ENCODE results near the gene TOP2A.

- TF ChIP-seq EP300 (IDR thresholded peaks at IDR 0.05) (no peak), POLR2A (IDR thresholded peaks at IDR 0.05) (no peak), POLR2AphosphoS5 (IDR thresholded peaks at IDR 0.05) (no peak)
- TF ChIP-seq, protein P1, sequence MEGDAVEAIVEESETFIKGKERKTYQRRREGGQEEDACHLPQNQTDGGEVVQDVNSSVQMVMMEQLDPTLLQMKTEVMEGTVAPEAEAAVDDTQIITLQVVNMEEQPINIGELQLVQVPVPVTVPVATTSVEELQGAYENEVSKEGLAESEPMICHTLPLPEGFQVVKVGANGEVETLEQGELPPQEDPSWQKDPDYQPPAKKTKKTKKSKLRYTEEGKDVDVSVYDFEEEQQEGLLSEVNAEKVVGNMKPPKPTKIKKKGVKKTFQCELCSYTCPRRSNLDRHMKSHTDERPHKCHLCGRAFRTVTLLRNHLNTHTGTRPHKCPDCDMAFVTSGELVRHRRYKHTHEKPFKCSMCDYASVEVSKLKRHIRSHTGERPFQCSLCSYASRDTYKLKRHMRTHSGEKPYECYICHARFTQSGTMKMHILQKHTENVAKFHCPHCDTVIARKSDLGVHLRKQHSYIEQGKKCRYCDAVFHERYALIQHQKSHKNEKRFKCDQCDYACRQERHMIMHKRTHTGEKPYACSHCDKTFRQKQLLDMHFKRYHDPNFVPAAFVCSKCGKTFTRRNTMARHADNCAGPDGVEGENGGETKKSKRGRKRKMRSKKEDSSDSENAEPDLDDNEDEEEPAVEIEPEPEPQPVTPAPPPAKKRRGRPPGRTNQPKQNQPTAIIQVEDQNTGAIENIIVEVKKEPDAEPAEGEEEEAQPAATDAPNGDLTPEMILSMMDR (IDR thresholded peaks at IDR 0.05) = no peak
Measured at GRCh38 chr17:40412880-40413279, 4.8 kb downstream of the TOP2A start.

Measured in gastroesophageal sphincter (tissue), 3 donors.